Activated naive CD8-positive, alpha-beta T cell treated with anti-CD3 and anti-CD28 coated beads, Interleukin-2, amount 50 U/mL, for 24 hours (primary cell): ENCODE data around the gene INSR.
"Not testable (repeated sequence)": the region's sequence is repeated elsewhere in the genome, so short reads cannot be mapped to it uniquely, and the experiment has no call there.

Source experiments
- ATAC-seq: fragments of 150-1000 bp; cut with Tn5 transposase; one replicate; pipeline ENCODE4 v1.10.0; 2021
- DNase-seq: peaks from one replicate; pipeline ENCODE4 v3.0.0; 2021
- H3K27ac Mint-ChIP-seq: one replicate; pipeline ENCODE4 v1.8.0; 2021; ENCODE audit warnings: mild to moderate bottlenecking, mixed read lengths
- H3K27me3 Mint-ChIP-seq: one replicate; pipeline ENCODE4 v1.8.0; 2021; ENCODE audit warnings: mixed read lengths
- H3K36me3 Mint-ChIP-seq: one replicate; pipeline ENCODE4 v1.8.0; 2021; ENCODE audit warnings: low read depth, mixed read lengths
- H3K4me1 Mint-ChIP-seq: one replicate; pipeline ENCODE4 v1.8.0; 2021; ENCODE audit warnings: mixed read lengths
- H3K4me3 Mint-ChIP-seq: one replicate; pipeline ENCODE4 v1.8.0; 2021; ENCODE audit warnings: mild to moderate bottlenecking, moderate library complexity, mixed read lengths
- H3K9me3 Mint-ChIP-seq: one replicate; pipeline ENCODE4 v1.8.0; 2021; ENCODE audit warnings: mixed read lengths

INSR gene

GRCh38 chr19:7228935-7229541, 65.2 kb downstream of the INSR start:
- H3K4me3 Mint-ChIP-seq, result no peak overlapping the region
- DNase-seq (no peak), ATAC-seq (no peak)
- no peaks in the 10 kb centered on the region for H3K9me3 Mint-ChIP-seq
- H3K27me3 Mint-ChIP-seq, result peaks cover 5% of the 10 kb centered on the region
- peaks cover 7% of the 10 kb centered on the region for H3K4me1 Mint-ChIP-seq
- H3K36me3 Mint-ChIP-seq, result no peaks in the 10 kb centered on the region
- no peak overlapping the region for H3K27ac Mint-ChIP-seq

- DNase-seq (no peak), ATAC-seq (no peak)
- peaks cover 7% of the 10 kb centered on the region for H3K4me1 Mint-ChIP-seq
- H3K27ac Mint-ChIP-seq, result no peak overlapping the region
- H3K36me3 Mint-ChIP-seq, result no peaks in the 10 kb centered on the region
- H3K27me3 Mint-ChIP-seq, result peaks cover 5% of the 10 kb centered on the region
- H3K4me3 Mint-ChIP-seq, result no peak overlapping the region
- no peaks in the 10 kb centered on the region for H3K9me3 Mint-ChIP-seq
Observed at GRCh38 chr19:7227735-7228134, 66.5 kb downstream of the INSR start.

- not testable (repeated sequence) for H3K27me3 Mint-ChIP-seq, DNase-seq, H3K9me3 Mint-ChIP-seq, H3K4me1 Mint-ChIP-seq, H3K36me3 Mint-ChIP-seq, H3K27ac Mint-ChIP-seq, H3K4me3 Mint-ChIP-seq, ATAC-seq
Observed at GRCh38 chr19:7227149-7227548, 67.1 kb downstream of the INSR start.

GRCh38 chr19:7226739-7227138, 67.5 kb downstream of the INSR start:
- Mint-ChIP-seq H3K36me3 (no peaks in the 10 kb centered on the region), H3K4me3 (no peak overlapping the region), H3K4me1 (peaks cover 7% of the 10 kb centered on the region), H3K27me3 (peaks cover 5% of the 10 kb centered on the region), H3K9me3 (no peaks in the 10 kb centered on the region), H3K27ac (no peak overlapping the region)
- DNase-seq (no peak), ATAC-seq (no peak)

GRCh38 chr19:7225741-7226140, 68.5 kb downstream of the INSR start:
- Mint-ChIP-seq H3K27ac (no peak overlapping the region), H3K9me3 (no peaks in the 10 kb centered on the region), H3K36me3 (no peaks in the 10 kb centered on the region), H3K4me1 (peaks cover 7% of the 10 kb centered on the region), H3K27me3 (peaks cover 5% of the 10 kb centered on the region), H3K4me3 (no peak overlapping the region)
- DNase-seq (no peak), ATAC-seq (no peak)

- ATAC-seq, result no peak
- no peak overlapping the region for H3K27ac Mint-ChIP-seq
- peaks cover 7% of the 10 kb centered on the region for H3K4me1 Mint-ChIP-seq
- no peak overlapping the region for H3K4me3 Mint-ChIP-seq
- H3K27me3 Mint-ChIP-seq, result peaks cover 5% of the 10 kb centered on the region
- H3K9me3 Mint-ChIP-seq, result no peaks in the 10 kb centered on the region
- H3K36me3 Mint-ChIP-seq, result no peaks in the 10 kb centered on the region
- no peak for DNase-seq
Observed at GRCh38 chr19:7224995-7225394, 69.2 kb downstream of the INSR start.

- Mint-ChIP-seq H3K4me3 (no peak overlapping the region), H3K27me3 (peaks cover 5% of the 10 kb centered on the region), H3K9me3 (no peaks in the 10 kb centered on the region), H3K4me1 (peaks cover 7% of the 10 kb centered on the region), H3K27ac (no peak overlapping the region), H3K36me3 (no peaks in the 10 kb centered on the region)
- no peak for DNase-seq
- ATAC-seq, result no peak
Observed at GRCh38 chr19:7224209-7224686, 70.0 kb downstream of the INSR start.

- DNase-seq (no peak), ATAC-seq (no peak)
- Mint-ChIP-seq H3K4me3 (no peak overlapping the region), H3K27me3 (peaks cover 5% of the 10 kb centered on the region), H3K9me3 (no peaks in the 10 kb centered on the region), H3K27ac (no peak overlapping the region), H3K4me1 (peaks cover 7% of the 10 kb centered on the region), H3K36me3 (no peaks in the 10 kb centered on the region)
Observed at GRCh38 chr19:7223429-7223828, 70.8 kb downstream of the INSR start.

- no peak overlapping the region for H3K27ac Mint-ChIP-seq
- peaks cover 28% of the 10 kb centered on the region for H3K4me1 Mint-ChIP-seq
- H3K36me3 Mint-ChIP-seq, result no peaks in the 10 kb centered on the region
- ATAC-seq (no peak), DNase-seq (no peak)
- no peaks in the 10 kb centered on the region for H3K9me3 Mint-ChIP-seq
- no peak overlapping the region for H3K4me3 Mint-ChIP-seq
- H3K27me3 Mint-ChIP-seq, result peaks cover 4% of the 10 kb centered on the region
Observed at GRCh38 chr19:7219056-7219455, 75.2 kb downstream of the INSR start.

GRCh38 chr19:7217861-7218260, 76.4 kb downstream of the INSR start:
- H3K4me1 Mint-ChIP-seq, result peaks cover 37% of the 10 kb centered on the region
- no peaks in the 10 kb centered on the region for H3K9me3 Mint-ChIP-seq
- H3K4me3 Mint-ChIP-seq, result no peak overlapping the region
- DNase-seq (no peak), ATAC-seq (no peak)
- H3K27ac Mint-ChIP-seq, result no peak overlapping the region
- no peaks in the 10 kb centered on the region for H3K36me3 Mint-ChIP-seq
- H3K27me3 Mint-ChIP-seq, result peaks cover 7% of the 10 kb centered on the region

- DNase-seq, result peak; percentile 36
Observed at GRCh38 chr19:7216373-7216902, 77.8 kb downstream of the INSR start.

GRCh38 chr19:7215176-7215575, 79.0 kb downstream of the INSR start:
- peaks cover 7% of the 10 kb centered on the region for H3K27me3 Mint-ChIP-seq
- no peak overlapping the region for H3K4me3 Mint-ChIP-seq
- DNase-seq (no peak), ATAC-seq (no peak)
- no peak overlapping the region for H3K27ac Mint-ChIP-seq
- no peaks in the 10 kb centered on the region for H3K9me3 Mint-ChIP-seq
- no peaks in the 10 kb centered on the region for H3K36me3 Mint-ChIP-seq
- peaks cover 37% of the 10 kb centered on the region for H3K4me1 Mint-ChIP-seq

More at GRCh38 chr19:7216373-7216902, 77.8 kb downstream of the INSR start:
- Mint-ChIP-seq H3K9me3 (no peaks in the 10 kb centered on the region), H3K36me3 (no peaks in the 10 kb centered on the region), H3K27ac (no peak overlapping the region), H3K4me3 (no peak overlapping the region), H3K27me3 (peaks cover 7% of the 10 kb centered on the region), H3K4me1 (peaks cover 37% of the 10 kb centered on the region)
- ATAC-seq, result peak; percentile 68

GRCh38 chr19:7214324-7215089, 79.7 kb downstream of the INSR start:
- no peaks in the 10 kb centered on the region for H3K36me3 Mint-ChIP-seq
- ATAC-seq (no peak), DNase-seq (no peak)
- H3K27ac Mint-ChIP-seq, result no peak overlapping the region
- peaks cover 42% of the 10 kb centered on the region for H3K4me1 Mint-ChIP-seq
- H3K9me3 Mint-ChIP-seq, result no peaks in the 10 kb centered on the region
- no peak overlapping the region for H3K4me3 Mint-ChIP-seq
- peaks cover 7% of the 10 kb centered on the region for H3K27me3 Mint-ChIP-seq

GRCh38 chr19:7213628-7214323, 80.4 kb downstream of the INSR start:
- no peak for DNase-seq
- peaks cover 7% of the 10 kb centered on the region for H3K27me3 Mint-ChIP-seq
- ATAC-seq, result peak; percentile 33
- no peak overlapping the region for H3K27ac Mint-ChIP-seq
- H3K36me3 Mint-ChIP-seq, result no peaks in the 10 kb centered on the region
- H3K4me3 Mint-ChIP-seq, result no peak overlapping the region
- peaks cover 45% of the 10 kb centered on the region for H3K4me1 Mint-ChIP-seq
- no peaks in the 10 kb centered on the region for H3K9me3 Mint-ChIP-seq
